ENCODE measurements around the gene UBAP1.
"Not testable (repeated sequence)": the region's sequence is repeated elsewhere in the genome, so short reads cannot be mapped to it uniquely, and the experiment has no call there.

UBAP1 gene

GRCh38 chr9:34267660-34268059, 88.8 kb downstream of the UBAP1 start:
- no peak for DNase-seq

GRCh38 chr9:34271265-34272006, 92.6 kb downstream of the UBAP1 start:
- DNase-seq: no peak

GRCh38 chr9:34272101-34272541, 93.3 kb downstream of the UBAP1 start:
- no peak for DNase-seq

DNA sequence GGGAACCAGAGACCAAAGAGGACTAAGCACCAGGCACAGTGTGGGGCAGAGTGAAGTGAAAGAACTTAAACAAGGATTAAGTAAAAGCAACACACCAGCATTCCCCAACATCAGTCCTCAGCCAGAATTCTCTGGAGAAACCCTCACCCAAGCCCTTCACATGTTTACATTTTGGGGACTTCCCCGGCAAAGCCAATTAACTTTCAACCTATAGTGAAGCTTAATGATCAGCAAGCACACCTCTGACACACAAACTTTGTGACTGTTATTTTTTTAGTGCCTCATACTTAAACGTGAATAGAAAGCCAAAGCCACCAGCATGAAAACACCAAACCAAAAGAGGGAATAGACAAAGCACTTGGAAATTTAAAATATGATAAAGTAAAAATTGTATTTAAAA, 94.7 kb downstream of the UBAP1 start:
- DNase-seq: not testable (repeated sequence)

DNA sequence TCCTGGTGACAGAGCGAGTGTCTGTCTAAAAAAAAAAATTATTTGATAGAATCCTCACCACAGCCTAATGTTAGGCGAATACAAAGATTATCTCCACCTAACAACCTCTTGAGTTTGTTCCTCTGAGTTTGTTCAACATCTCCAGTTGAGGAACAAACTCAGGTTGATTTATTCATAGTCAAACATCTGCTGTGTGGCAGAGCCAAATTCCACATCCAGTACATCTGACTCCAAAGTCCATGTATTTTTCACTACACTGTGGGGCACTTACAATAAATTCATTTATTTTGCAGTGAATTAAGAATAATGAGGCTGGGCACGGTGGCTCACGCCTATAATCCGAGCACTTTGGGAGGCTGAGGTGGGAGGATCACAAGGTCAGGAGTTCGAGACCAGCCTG, 97.0 kb downstream of the UBAP1 start:
- DNase-seq: no peak

DNA sequence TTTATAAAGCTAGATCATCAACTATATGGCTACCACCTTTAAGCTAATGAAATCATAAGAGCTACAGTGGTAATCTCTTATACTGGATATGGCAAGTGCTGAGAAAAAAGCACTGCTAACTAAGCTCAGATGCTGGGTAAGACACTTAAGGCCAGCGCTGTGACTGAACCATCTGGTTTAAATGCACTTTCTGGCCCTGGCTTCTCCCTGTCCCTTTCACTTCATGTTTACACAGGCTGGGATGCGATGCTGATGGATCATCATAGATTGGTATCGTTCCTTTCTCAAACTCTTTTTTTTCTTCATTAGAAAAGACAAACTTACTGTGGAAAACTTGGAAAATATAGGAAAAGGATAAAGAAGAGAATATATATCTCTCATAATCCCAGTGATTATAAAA, 97.9 kb downstream of the UBAP1 start:
- no peak for DNase-seq

DNA sequence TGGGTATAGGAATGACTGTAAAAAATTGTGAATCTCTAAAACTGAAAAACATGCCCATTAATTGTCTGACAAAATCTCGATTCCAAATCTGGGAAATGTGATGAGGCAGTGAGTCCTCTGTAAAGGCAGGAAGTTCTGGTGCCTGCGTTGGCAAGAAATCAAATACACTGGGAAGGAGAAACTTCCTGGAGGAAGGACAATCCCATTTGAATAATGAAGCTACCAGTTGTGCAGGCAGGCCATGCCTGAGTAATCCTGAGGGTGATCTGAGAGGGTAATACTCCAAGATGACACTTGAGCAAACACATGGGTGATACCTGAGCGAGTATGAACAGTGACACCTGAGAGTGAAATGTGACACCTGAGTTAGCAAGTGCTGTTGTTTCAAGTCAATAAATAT, 100.6 kb downstream of the UBAP1 start:
- no peak for DNase-seq

GRCh38 chr9:34282096-34282495, 103.3 kb downstream of the UBAP1 start:
- DNase-seq: no peak

- no peak for DNase-seq
Measured at GRCh38 chr9:34289159-34289558, 110.3 kb downstream of the UBAP1 start.

- DNase-seq: no peak
Measured at GRCh38 chr9:34291023-34291422, 112.2 kb downstream of the UBAP1 start.

DNA sequence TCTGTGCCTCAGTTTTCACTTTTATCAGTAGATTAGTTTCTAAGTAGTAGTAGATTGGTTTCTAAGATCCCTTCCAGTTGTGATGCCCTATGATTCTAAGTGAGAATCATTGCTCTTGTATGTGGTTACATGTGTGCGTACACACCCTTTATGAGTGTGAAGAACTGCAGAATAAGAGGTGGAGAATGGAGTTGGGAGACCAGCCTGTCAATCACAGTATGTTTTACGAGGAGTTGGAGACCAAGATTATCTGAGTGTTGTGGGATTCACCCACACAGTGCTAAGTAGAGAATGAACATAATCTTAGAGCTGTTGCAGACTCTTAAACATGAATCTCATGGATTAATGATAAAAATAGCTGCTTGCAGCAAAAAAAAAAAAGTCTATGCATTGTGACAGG, 112.6 kb downstream of the UBAP1 start:
- no peak for DNase-seq

DNA sequence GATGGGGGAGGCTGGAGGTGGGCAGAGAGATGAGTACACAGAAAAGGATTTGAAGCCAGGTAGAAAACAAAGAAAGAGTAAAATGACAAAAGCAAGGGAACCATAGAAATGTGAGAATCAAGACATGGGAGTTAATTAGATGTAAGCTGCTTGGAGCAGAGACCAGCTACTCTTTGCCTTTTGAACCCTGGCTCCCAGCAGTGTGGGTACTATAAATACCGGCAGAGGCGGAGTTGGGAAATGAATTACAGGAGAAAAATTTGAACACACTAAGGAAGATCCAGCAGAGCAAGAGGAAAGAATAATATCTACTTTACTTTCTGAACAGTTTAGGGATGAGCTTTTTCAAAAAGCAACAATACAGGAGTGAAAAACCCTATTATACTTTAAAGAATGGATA, 113.7 kb downstream of the UBAP1 start:
- DNase-seq: no peak

DNA sequence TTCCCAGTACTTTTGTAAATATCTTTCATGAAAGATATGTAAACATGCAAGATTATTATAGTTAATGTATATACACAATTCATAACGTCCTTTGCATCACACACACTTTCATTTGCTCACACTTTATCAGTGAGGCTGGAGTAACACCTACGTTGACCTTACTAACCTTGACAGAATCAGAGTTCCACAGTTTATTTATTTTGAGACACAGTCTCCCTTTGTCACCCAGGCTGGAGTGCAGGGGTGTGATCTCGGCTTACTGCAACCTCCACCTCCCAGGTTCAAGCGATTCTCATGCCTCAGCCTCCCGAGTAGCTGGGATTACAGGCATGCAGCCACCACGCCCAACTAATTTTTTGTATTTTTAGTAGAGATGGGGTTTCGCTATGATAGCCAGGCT, 122.2 kb downstream of the UBAP1 start:
- not testable (repeated sequence) for DNase-seq

Measured in left hindlimb (tissue), 1 donor.